ENCODE data around the gene MYRIP. TPM values are rescaled to one million over a fixed set of nuclear protein-coding genes. Genes with fewer than 3 reads are reported as not detected.

Gene MYRIP
- total and polyA plus RNA-seq, 12 donors = 0.24 to 4.8 (median 1.4) TPM

DNA sequence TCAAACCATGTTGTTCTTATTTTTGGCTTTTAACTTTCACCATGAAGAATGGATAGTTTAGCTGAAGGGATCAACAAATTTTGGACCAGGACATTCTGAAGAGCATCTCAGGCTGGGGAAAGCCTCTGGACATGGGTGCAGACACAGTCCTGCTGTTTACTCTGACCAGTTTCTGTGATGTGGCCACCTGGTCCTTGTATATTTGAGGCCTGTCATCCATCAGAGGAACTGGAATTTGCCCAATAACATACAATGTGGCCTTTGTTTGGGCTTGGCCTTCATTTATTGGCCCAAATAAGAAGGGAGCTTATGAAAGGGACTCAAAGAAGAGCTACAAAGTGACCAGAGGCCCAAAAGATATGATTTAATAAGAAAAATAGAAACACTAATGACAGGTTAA, 127.9 kb downstream of the MYRIP start:
- Histone ChIP-seq H3K36me3 (replicated peaks in 1 of 2) (no peaks in the 10 kb centered on the region), H3K4me3 (no peak overlapping the region), H3K27me3 (no peaks in the 10 kb centered on the region), H3K27ac (no peak overlapping the region), H3K4me1 (replicated peaks in 1 of 2) (peaks cover 0 to 6% of the 10 kb centered on the region in 2 donors), H3K9me3 (replicated peaks in 1 of 3) (no peaks in the 10 kb centered on the region)
- intact Hi-C loops (cut with DNase I) = no loop called here
- TF ChIP-seq, protein P1, sequence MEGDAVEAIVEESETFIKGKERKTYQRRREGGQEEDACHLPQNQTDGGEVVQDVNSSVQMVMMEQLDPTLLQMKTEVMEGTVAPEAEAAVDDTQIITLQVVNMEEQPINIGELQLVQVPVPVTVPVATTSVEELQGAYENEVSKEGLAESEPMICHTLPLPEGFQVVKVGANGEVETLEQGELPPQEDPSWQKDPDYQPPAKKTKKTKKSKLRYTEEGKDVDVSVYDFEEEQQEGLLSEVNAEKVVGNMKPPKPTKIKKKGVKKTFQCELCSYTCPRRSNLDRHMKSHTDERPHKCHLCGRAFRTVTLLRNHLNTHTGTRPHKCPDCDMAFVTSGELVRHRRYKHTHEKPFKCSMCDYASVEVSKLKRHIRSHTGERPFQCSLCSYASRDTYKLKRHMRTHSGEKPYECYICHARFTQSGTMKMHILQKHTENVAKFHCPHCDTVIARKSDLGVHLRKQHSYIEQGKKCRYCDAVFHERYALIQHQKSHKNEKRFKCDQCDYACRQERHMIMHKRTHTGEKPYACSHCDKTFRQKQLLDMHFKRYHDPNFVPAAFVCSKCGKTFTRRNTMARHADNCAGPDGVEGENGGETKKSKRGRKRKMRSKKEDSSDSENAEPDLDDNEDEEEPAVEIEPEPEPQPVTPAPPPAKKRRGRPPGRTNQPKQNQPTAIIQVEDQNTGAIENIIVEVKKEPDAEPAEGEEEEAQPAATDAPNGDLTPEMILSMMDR (IDR thresholded peaks at IDR 0.05) = no peak
- no peak for TF ChIP-seq POLR2A (IDR thresholded peaks at IDR 0.05)
- DNase-seq = no peak

GRCh38 chr3:39937874-39938273, 128.5 kb downstream of the MYRIP start:
- Histone ChIP-seq H3K4me3 (no peak overlapping the region), H3K9me3 (replicated peaks in 1 of 3) (no peaks in the 10 kb centered on the region), H3K36me3 (replicated peaks in 1 of 2) (no peaks in the 10 kb centered on the region), H3K27me3 (no peaks in the 10 kb centered on the region), H3K4me1 (replicated peaks in 1 of 2) (peaks cover 0 to 6% of the 10 kb centered on the region in 2 donors), H3K27ac (no peak overlapping the region)
- 68 to 77% (median 73%) methylated on average over 1 of the region's 1 CpG for WGBS, 4 donors
- intact Hi-C loops (cut with DNase I) = no loop called here
- no peak for DNase-seq
- no peak for TF ChIP-seq POLR2A (IDR thresholded peaks at IDR 0.05)
- TF ChIP-seq, protein P1 (IDR thresholded peaks at IDR 0.05) = no peak

DNA sequence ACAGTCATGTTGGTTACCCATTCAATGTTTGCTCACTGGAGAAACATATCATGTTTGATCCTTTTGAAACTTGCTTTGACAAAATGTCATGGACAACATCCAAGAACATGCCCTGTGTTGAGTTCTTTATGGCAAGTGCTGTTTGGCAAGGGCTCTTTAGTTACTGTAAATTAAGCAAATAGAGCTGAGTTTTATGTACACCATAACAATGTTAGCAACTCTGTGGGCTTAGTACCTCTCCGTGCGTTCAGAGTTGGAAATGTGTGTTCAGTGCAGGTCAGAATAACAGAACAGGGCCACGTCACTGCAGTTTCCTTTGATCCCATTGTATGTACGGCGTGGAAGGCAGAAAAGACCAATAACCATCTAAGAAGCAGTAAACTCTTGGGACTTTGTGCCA, 132.5 kb downstream of the MYRIP start:
- DNase-seq = no peak
- WGBS, 4 donors = 66 to 75% (median 69%) methylated on average over 5 of the region's 5 CpGs
- intact Hi-C loops (cut with DNase I) = no loop called here
- Histone ChIP-seq H3K27ac (no peak overlapping the region), H3K27me3 (no peaks in the 10 kb centered on the region), H3K36me3 (replicated peaks in 1 of 2) (no peaks in the 10 kb centered on the region), H3K4me3 (no peak overlapping the region), H3K4me1 (replicated peaks in 1 of 2) (peaks cover 0 to 6% of the 10 kb centered on the region in 2 donors), H3K9me3 (replicated peaks in 1 of 3) (no peaks in the 10 kb centered on the region)
- no peak for TF ChIP-seq POLR2A (IDR thresholded peaks at IDR 0.05)
- TF ChIP-seq, protein P1 (IDR thresholded peaks at IDR 0.05) = no peak

- Histone ChIP-seq H3K27ac (peak overlapping the region in 2 of 5 donors; percentile 35 to 76), H3K9me3 (replicated peaks in 1 of 3) (no peaks in the 10 kb centered on the region), H3K4me1 (replicated peaks in 1 of 2) (peaks cover 0 to 5% of the 10 kb centered on the region in 2 donors), H3K4me3 (no peak overlapping the region), H3K36me3 (replicated peaks in 1 of 2) (no peaks in the 10 kb centered on the region), H3K27me3 (no peaks in the 10 kb centered on the region)
- TF ChIP-seq POLR2A (IDR thresholded peaks at IDR 0.05) = no peak
- TF ChIP-seq, protein P1 (IDR thresholded peaks at IDR 0.05) = no peak
- DNase-seq = no peak
- WGBS, 4 donors = 39 to 41% (median 40%) methylated on average over 5 of the region's 5 CpGs
- intact Hi-C loops (cut with DNase I) = no loop called here
Measured at GRCh38 chr3:39960515-39961191, 151.2 kb downstream of the MYRIP start.

All from adrenal gland (tissue), 12 donors.